HFF-Myc (cell line): ENCODE measurements around the gene GXYLT1.
A peak's percentile ranks its signal among the peaks of the same experiment; 100 is the strongest.

ENCODE experiments used
- DNase-seq: peaks from one replicate; pipeline ENCODE4 v3.0.0-alpha.2; 2011; ENCODE audit warnings: low read depth; ENCODE audit errors: extremely low read depth
- H3K4me3 ChIP-seq: replicated peaks from 2 replicates; pipeline ENCODE4 v1.5.1; 2011; ENCODE audit warnings: low read depth, mild to moderate bottlenecking, control low read depth, low read length
- CTCF ChIP-seq: IDR thresholded peaks from 2 replicates; pipeline ENCODE4 v1.5.1; 2012; ENCODE audit warnings: mild to moderate bottlenecking, low read depth, low read length, control low read depth; ENCODE audit errors: missing control alignments

Gene GXYLT1

GRCh38 chr12:42104087-42104486 is 40.6 kb downstream of the GXYLT1 start:
- no peak for TF ChIP-seq CTCF
- H3K4me3 ChIP-seq: no peak overlapping the region
- DNase-seq: no peak

- DNase-seq: no peak
- no peak overlapping the region for H3K4me3 ChIP-seq
- TF ChIP-seq CTCF: no peak
Measured at GRCh38 chr12:42103155-42103554, 41.5 kb downstream of the GXYLT1 start.

- DNase-seq: no peak
- H3K4me3 ChIP-seq: no peak overlapping the region
- TF ChIP-seq CTCF: no peak
Measured at GRCh38 chr12:42102720-42103119, 42.0 kb downstream of the GXYLT1 start.

GRCh38 chr12:42099433-42099832 is 45.2 kb downstream of the GXYLT1 start:
- DNase-seq: no peak
- TF ChIP-seq CTCF: no peak

GRCh38 chr12:42097971-42098370 is 46.7 kb downstream of the GXYLT1 start:
- DNase-seq: no peak
- TF ChIP-seq CTCF: no peak
- no peak overlapping the region for H3K4me3 ChIP-seq

More at GRCh38 chr12:42099433-42099832, 45.2 kb downstream of the GXYLT1 start:
- no peak overlapping the region for H3K4me3 ChIP-seq

GRCh38 chr12:42094277-42094676 is 50.4 kb downstream of the GXYLT1 start:
- H3K4me3 ChIP-seq: no peak overlapping the region
- no peak for TF ChIP-seq CTCF
- DNase-seq: peak; percentile 38

- no peak for DNase-seq
- no peak overlapping the region for H3K4me3 ChIP-seq
- TF ChIP-seq CTCF: no peak
Measured at GRCh38 chr12:42091769-42092168, 52.9 kb downstream of the GXYLT1 start.
